Measurements from ENCODE around the gene TTYH1. TPM values are rescaled to one million over a fixed set of nuclear protein-coding genes. Genes with fewer than 3 reads are reported as not detected.
"Not testable (repeated sequence)": the region's sequence is repeated elsewhere in the genome, so short reads cannot be mapped to it uniquely, and the experiment has no call there.

TTYH1 gene
- total RNA-seq, 6 donors from 2014 or later: not detected

- H3K4me1 ChIP-seq: no peaks in the 10 kb centered on the region
- no peaks in the 10 kb centered on the region for H3K27me3 ChIP-seq
- H3K27ac ChIP-seq: no peak overlapping the region
- H3K4me3 ChIP-seq: no peak overlapping the region
- no peak for ATAC-seq (ENCODE audit: low FRiP score in 2 of 2)
- no peak for DNase-seq
- H3K9me3 ChIP-seq: no peaks in the 10 kb centered on the region
- no peaks in the 10 kb centered on the region for H3K36me3 ChIP-seq
- no peak for TF ChIP-seq POLR2AphosphoS5 (IDR thresholded peaks at IDR 0.05)
- no peak for TF ChIP-seq POLR2A (IDR thresholded peaks at IDR 0.05)
- TF ChIP-seq CTCF (IDR thresholded peaks at IDR 0.05): no peak
- no peak for TF ChIP-seq EP300 (IDR thresholded peaks at IDR 0.05)
- WGBS, 2 donors: 73 to 85% methylated on average over 2 of the region's 2 CpGs
These were observed 34.4 kb upstream of the TTYH1 start for GRCh38 chr19:54380897-54381296.

GRCh38 chr19:54382041-54382440 is 33.2 kb upstream of the TTYH1 start:
- not testable (repeated sequence) for H3K9me3 ChIP-seq; H3K36me3 ChIP-seq; H3K27me3 ChIP-seq; DNase-seq; ATAC-seq (ENCODE audit: low FRiP score in 2 of 2); H3K4me1 ChIP-seq; H3K4me3 ChIP-seq
- 75 to 78% methylated on average over 13 of the region's 13 CpGs for WGBS, 2 donors
- H3K27ac ChIP-seq: peak overlapping the region in 1 of 4 donors; percentile 54

GRCh38 chr19:54383330-54383729 is 31.9 kb upstream of the TTYH1 start:
- H3K36me3 ChIP-seq: no peaks in the 10 kb centered on the region
- TF ChIP-seq CTCF (IDR thresholded peaks at IDR 0.05): no peak
- TF ChIP-seq POLR2AphosphoS5 (IDR thresholded peaks at IDR 0.05): no peak
- DNase-seq (no peak), ATAC-seq (ENCODE audit: low FRiP score in 2 of 2) (no peak)
- no peaks in the 10 kb centered on the region for H3K27me3 ChIP-seq
- no peak overlapping the region for H3K27ac ChIP-seq
- no peak overlapping the region for H3K4me3 ChIP-seq
- 53 to 59% methylated on average over 4 of the region's 4 CpGs for WGBS, 2 donors
- H3K4me1 ChIP-seq: peaks cover 0 to 5% (median 3%) of the 10 kb centered on the region in 4 donors
- H3K9me3 ChIP-seq: no peaks in the 10 kb centered on the region

- Histone ChIP-seq H3K27me3 (no peaks in the 10 kb centered on the region), H3K4me1 (peaks cover 4 to 18% (median 9%) of the 10 kb centered on the region in 4 donors), H3K9me3 (no peaks in the 10 kb centered on the region), H3K36me3 (no peaks in the 10 kb centered on the region), H3K4me3 (peak overlapping the region in 3 of 4 donors; percentile 23 to 42 (median 39)), H3K27ac (peak overlapping the region; percentile 42 to 73 (median 51))
- peak in 1 of 2 donors; percentile 62 for DNase-seq
- WGBS, 2 donors: 4 to 5% methylated on average over 34 to 36 of the region's 36 CpGs
- TF ChIP-seq CTCF (IDR thresholded peaks at IDR 0.05) (no peak), POLR2A (IDR thresholded peaks at IDR 0.05) (peak in 1 of 4 donors; percentile 35)
- peak; percentile 49 to 50 for ATAC-seq (ENCODE audit: low FRiP score in 2 of 2)
These were observed 27.1 kb upstream of the TTYH1 start for GRCh38 chr19:54387991-54388801.

GRCh38 chr19:54388802-54389139 is 26.5 kb upstream of the TTYH1 start:
- DNase-seq: no peak
- Histone ChIP-seq H3K36me3 (no peaks in the 10 kb centered on the region), H3K9me3 (no peaks in the 10 kb centered on the region), H3K4me1 (peaks cover 4 to 18% (median 9%) of the 10 kb centered on the region in 4 donors), H3K27me3 (no peaks in the 10 kb centered on the region), H3K4me3 (peak overlapping the region in 3 of 4 donors; percentile 23 to 42 (median 39)), H3K27ac (peak overlapping the region; percentile 42 to 73 (median 51))
- TF ChIP-seq EP300 (IDR thresholded peaks at IDR 0.05): no peak
- no peak for TF ChIP-seq POLR2AphosphoS5 (IDR thresholded peaks at IDR 0.05)
- TF ChIP-seq CTCF (IDR thresholded peaks at IDR 0.05): no peak
- TF ChIP-seq POLR2A (IDR thresholded peaks at IDR 0.05): no peak
- ATAC-seq (ENCODE audit: low FRiP score in 2 of 2): no peak
- WGBS, 2 donors: 23 to 37% methylated on average over 7 to 9 of the region's 9 CpGs

All from upper lobe of left lung (tissue), 6 donors.